Coronary artery (tissue), 2 donors: ENCODE measurements around the gene TCF15.

Experiments
- DNase-seq: peaks from one replicate; pipeline ENCODE4 v3.0.0-alpha.2; 2017; ENCODE audit warnings: low spot score
- H3K27ac ChIP-seq, 2 donors: fragments of 200-600 bp; sonication (generic); one replicate each; pipeline ENCODE4 v1.5.1; 2016 to 2019
- H3K4me3 ChIP-seq: fragments of 200-600 bp; sonication (generic); 2 replicates; pipeline ENCODE4 v1.5.1; 2016; ENCODE audit warnings: mild to moderate bottlenecking, moderate library complexity
- TF ChIP-seq, protein P1 (sequence below): fragments of 200-600 bp; sonication (generic); IDR thresholded peaks from one replicate; pipeline ENCODE4 v1.5.1; 2019; ENCODE audit warnings: antibody characterized with exemption

The TCF15 gene, protein sequence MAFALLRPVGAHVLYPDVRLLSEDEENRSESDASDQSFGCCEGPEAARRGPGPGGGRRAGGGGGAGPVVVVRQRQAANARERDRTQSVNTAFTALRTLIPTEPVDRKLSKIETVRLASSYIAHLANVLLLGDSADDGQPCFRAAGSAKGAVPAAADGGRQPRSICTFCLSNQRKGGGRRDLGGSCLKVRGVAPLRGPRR

DNA sequence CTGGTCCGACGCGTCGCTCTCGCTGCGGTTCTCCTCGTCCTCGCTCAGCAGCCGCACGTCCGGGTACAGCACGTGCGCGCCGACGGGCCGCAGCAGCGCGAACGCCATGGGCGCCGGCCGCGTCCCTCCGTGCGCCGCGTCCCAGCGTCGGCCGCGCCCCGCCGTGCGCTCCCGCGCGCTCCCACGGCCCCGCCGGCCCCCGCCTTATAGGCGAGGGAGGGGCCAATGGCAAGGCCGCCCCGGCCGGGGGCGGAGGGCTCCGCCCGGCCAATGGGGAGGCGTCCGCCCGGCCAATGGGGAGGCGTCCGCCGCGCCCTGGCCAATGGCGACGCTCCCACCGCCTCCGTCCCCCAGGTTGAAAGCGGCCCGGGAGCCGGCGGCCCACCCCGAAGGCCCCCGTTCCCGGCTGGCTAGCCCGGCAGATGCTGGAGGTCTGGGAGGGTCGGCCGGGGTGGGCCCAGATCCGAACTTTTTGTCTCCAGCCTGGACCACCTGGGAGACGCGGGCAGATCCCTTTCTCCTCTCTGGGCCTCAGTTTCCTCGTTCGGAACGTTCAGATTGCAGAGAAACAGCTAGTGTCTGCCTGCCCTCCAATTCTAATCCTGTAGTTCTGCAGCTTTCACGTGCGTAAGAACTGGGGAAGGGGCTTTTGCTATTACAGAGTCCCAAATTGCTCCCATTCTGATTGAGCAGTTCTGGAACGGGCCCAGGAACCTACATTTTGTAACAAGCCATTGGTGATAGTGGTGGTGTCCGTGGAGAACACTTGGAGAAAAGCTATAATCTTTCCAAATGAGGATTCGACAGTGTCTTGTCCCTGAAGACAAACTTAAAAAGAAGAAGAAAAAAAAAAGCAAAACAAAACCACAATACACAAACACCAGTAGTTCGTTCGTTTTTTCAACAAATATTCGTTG lies at the start of gene TCF15:
TSS of gene TCF15 (minus strand) at position 180 of the 917 bp plus-strand sequence. CDS start at position 108, 72 bp downstream.
- TF ChIP-seq, protein P1, sequence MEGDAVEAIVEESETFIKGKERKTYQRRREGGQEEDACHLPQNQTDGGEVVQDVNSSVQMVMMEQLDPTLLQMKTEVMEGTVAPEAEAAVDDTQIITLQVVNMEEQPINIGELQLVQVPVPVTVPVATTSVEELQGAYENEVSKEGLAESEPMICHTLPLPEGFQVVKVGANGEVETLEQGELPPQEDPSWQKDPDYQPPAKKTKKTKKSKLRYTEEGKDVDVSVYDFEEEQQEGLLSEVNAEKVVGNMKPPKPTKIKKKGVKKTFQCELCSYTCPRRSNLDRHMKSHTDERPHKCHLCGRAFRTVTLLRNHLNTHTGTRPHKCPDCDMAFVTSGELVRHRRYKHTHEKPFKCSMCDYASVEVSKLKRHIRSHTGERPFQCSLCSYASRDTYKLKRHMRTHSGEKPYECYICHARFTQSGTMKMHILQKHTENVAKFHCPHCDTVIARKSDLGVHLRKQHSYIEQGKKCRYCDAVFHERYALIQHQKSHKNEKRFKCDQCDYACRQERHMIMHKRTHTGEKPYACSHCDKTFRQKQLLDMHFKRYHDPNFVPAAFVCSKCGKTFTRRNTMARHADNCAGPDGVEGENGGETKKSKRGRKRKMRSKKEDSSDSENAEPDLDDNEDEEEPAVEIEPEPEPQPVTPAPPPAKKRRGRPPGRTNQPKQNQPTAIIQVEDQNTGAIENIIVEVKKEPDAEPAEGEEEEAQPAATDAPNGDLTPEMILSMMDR: no peak
- DNase-seq: no peak
- Histone ChIP-seq H3K4me3 (peak within 1 kb of the TSS; percentile 61), H3K27ac (no peak within 1 kb of the TSS)

DNA sequence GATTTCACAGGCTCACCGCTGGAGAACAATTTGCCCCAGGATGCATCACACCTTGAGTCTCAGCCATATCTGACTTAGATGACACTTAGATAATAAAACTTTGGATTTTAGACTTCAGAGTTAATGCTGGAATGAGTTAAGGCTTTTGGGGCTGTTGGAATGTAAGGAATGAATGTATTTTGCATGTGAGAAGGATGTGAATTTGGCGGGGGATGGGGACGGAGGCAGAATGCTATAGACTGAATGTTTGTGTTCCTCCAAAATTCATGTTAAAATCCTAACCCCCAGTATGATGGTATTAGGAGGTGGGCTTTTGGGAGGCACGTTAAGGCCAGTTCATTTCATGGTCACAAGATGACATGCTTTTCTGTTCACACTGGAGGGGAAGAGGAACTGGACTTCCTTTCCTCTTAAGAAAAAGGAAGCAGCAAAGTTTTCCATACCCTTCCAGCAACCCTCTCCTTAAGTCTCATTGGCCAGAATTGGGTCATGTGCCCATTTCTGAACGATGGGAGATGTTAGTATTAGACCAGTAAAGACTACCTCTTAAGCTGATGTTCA lies 48.7 kb upstream of the TCF15 start:
- H3K27ac ChIP-seq: no peak overlapping the region
- no peak overlapping the region for H3K4me3 ChIP-seq
- TF ChIP-seq, protein P1: no peak
- DNase-seq: no peak

DNA sequence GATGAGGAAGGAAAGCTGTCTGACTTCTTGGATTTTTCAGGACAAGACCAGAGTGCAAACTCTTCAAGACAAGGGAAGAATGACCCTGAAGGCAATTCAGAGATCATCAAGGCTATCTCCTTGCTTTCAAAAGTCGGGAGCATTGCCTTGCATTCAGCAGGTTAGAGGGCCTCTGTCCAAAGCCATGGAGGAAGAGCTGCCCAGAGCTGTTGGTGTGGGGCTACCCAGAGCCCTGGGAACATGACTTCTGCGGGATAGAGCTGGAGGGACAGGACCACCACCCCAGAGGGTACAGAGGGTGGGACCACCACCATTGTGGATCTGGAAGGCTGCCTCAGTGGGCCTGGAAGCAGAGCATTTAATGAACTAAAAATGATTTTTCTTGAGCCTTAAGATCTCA lies 48.1 kb upstream of the TCF15 start:
- H3K27ac ChIP-seq: no peak overlapping the region
- TF ChIP-seq, protein P1: no peak
- DNase-seq: no peak
- H3K4me3 ChIP-seq: no peak overlapping the region

DNA sequence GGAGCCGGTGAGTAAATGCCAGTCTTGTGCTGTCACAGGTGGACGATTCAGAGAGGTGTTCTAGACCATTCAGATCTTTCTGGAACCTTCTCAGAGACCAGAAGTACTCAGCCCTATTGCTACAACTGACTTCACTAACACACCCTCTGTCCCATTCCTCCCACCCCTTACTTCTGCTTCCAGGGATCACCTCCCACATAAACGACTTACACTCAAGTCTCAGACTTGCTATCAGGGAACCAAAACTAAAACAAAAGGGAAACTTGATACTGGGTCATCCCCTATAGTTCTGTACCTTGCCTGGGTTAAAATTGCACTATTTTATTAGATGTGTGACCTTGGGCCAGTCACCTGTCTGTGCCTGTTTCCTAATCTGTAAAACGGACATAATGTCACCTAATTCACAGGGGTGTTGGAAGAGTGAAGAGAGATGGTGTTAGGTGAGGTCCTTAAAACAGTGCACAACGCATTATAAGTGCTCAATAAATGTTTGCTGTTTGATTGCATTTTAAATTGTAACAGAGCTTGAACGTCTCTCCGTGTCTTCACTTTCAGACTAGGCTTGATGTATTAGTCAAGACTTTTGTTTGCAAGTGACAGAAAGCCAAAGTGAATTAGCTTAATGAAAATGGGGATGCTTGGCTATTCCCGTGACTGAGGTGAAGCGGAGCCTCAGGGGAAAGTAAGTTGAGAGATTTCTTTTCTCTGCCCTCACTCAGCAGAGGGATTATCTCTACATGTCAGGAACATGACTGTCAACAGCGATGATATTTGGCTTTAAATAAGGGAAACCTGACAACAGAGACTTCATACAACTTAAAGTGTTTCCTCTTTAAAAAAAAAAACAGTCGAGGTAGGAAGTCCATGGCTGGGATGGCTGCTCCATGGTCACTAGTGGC lies 45.9 kb upstream of the TCF15 start:
- TF ChIP-seq, protein P1: no peak
- Histone ChIP-seq H3K27ac (no peak overlapping the region), H3K4me3 (no peak overlapping the region)
- DNase-seq: no peak

DNA sequence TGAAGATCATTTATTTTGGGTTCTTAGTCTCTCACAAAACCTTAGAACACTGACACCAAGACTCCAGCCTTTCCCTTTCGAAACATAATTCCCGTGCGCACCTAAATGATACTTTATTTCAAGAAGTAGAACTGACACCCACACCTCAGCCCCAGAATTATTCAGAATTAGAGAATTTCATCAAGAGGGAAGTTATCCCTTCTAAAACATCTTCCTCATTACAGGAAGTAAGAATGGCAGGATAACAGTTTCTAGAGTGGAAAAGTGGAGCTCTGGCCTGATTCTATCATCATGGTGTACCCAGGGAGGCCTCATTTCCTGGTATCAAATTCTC lies 44.3 kb upstream of the TCF15 start:
- TF ChIP-seq, protein P1: no peak
- Histone ChIP-seq H3K4me3 (no peak overlapping the region), H3K27ac (no peak overlapping the region)
- no peak for DNase-seq

DNA sequence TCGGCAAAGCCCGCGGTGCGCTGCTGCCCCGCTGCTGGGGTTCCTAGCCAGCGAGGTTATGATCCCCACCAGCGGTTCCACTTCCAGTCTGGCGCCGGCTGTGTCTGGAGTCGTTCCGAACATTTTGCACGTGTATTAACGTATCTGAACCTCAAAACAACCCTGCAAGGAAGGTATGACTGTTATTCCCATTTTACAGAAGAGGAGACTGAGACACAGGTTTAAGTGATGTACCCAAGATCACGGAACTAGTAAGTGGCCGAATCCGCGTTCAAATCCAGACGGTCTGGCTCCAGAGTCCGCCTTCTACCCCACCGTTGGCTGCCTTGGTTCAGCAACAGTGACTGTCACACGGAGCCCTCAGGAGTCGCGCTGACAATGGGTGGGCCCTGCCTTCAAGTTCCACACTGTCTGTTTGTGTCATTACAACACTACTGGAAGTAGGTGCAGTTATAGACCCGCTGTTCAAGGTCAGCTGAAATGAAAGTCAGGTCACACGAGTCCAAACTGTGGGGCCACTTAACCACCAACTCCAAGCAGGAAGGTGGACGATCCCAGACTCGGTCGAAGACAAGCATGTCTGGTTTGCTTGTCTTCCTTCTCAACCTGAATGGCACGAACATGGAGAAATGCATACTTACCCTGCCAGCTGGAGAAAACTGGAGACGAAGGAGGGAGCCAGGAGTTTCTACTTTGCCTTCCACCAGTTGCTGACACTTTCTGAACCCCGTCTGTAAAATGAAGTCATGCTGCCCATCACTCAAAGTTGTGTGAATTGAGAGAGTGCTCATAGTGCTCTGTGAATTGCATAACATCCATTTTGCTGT lies 43.7 kb upstream of the TCF15 start:
- H3K4me3 ChIP-seq: peak overlapping the region; percentile 90
- TF ChIP-seq, protein P1: no peak
- H3K27ac ChIP-seq: peak overlapping the region; percentile 75 to 90
- DNase-seq: no peak
